IPS-20b (cell line): ENCODE results near the gene MASP2.
"Not testable (repeated sequence)": the region's sequence is repeated elsewhere in the genome, so short reads cannot be mapped to it uniquely, and the experiment has no call there.

Experiments used
- H3K27ac ChIP-seq: one replicate; pipeline ENCODE4 v1.5.1; 2013; ENCODE audit warnings: low read length
- H3K27me3 ChIP-seq: 2 replicates; pipeline ENCODE4 v1.6.1; 2013; ENCODE audit warnings: mild to moderate bottlenecking, low read length, inconsistent platforms; ENCODE audit not compliant: insufficient read depth
- H3K36me3 ChIP-seq: 2 replicates; pipeline ENCODE4 v1.6.1; 2013; ENCODE audit warnings: low read depth, mild to moderate bottlenecking, inconsistent platforms, low read length, moderate library complexity; ENCODE audit not compliant: insufficient read depth
- H3K4me1 ChIP-seq: 2 replicates; pipeline ENCODE4 v1.6.1; 2013; ENCODE audit warnings: mild to moderate bottlenecking, control low read depth, inconsistent platforms, low read length, moderate library complexity; ENCODE audit not compliant: insufficient read depth
- H3K4me3 ChIP-seq: 2 replicates; pipeline ENCODE4 v1.5.1; 2013; ENCODE audit warnings: mild to moderate bottlenecking, low read length, inconsistent platforms
- H3K9ac ChIP-seq: 2 replicates; pipeline ENCODE4 v1.6.1; 2013; ENCODE audit warnings: low read depth, mild to moderate bottlenecking, inconsistent platforms, low read length, moderate library complexity
- H3K9me3 ChIP-seq: 2 replicates; pipeline ENCODE4 v1.6.1; 2013; ENCODE audit warnings: mild to moderate bottlenecking, low read depth, low read length, inconsistent platforms; ENCODE audit not compliant: insufficient read depth

MASP2 gene

DNA sequence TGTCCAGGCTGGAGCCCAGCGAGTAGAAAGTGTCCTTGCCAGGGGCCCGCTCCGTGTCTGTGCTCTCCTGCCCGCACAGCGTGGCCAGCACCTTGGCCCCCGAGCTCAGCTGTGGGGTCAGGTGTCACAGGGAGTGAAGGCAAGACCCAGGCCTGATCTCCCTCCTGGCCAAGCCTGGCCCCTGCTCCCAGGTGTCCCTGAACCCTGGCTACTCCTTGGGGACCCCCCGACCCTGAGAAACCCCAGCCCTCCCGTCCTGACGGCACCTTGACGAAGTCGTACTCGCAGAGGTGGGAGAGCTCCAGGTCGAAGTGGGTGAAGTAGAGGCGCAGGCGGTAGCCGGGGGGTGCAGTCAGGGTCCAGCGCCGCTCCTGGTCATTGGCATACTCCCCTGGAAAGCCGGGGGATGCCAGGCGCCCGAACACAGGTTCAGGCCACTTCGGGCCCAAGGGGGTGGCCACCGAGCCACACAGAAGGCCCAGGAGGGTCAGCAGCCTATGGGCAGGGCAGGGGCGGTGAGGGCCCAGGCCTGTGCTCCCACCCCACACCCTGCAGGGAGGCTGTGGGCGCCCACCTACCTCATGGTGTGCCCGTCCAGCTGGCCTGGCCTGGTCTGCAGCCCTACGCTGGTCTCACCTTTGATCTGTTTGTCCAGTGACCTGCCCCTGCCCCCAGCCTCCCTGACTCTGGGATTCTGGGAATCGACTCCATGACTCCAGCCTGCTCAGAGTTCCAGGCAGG lies at the start of gene MASP2:
Gene MASP2 (minus strand): TSS at position 615 of the 741 bp plus-strand sequence. CDS start 32 bp downstream, at position 583.
- H3K4me1 ChIP-seq = no peaks in the 10 kb centered on the region
- no peak within 1 kb of the TSS for H3K9ac ChIP-seq
- H3K9me3 ChIP-seq = peaks cover 3% of the 10 kb centered on the region; the same call in 1 of the 2 replicates
- no peak within 1 kb of the TSS for H3K4me3 ChIP-seq
- peaks cover 1% of the 10 kb centered on the region; the same call in 1 of the 2 replicates for H3K27me3 ChIP-seq
- H3K36me3 ChIP-seq = no peaks in the 10 kb centered on the region
- no peak within 1 kb of the TSS for H3K27ac ChIP-seq

DNA sequence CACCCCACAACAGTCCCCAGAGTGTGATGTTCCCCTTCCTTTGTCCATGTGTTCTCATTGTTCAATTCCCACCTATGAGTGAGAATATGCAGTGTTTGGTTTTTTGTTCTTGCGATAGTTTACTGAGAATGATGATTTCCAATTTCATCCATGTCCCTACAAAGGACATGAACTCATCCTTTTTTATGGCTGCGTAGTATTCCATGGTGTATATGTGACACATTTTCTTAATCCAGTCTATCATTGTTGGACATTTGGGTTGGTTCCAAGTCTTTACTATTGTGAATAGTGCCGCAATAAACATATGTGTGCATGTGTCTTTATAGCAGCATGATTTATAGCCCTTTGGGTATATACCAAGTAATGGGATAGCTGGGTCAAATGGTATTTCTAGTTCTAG lies 36.7 kb upstream of the MASP2 start:
- H3K9ac ChIP-seq, H3K9me3 ChIP-seq, H3K4me1 ChIP-seq, H3K4me3 ChIP-seq, H3K27ac ChIP-seq, H3K27me3 ChIP-seq: not testable (repeated sequence)
- H3K36me3 ChIP-seq = peaks cover 66% of the 10 kb centered on the region

DNA sequence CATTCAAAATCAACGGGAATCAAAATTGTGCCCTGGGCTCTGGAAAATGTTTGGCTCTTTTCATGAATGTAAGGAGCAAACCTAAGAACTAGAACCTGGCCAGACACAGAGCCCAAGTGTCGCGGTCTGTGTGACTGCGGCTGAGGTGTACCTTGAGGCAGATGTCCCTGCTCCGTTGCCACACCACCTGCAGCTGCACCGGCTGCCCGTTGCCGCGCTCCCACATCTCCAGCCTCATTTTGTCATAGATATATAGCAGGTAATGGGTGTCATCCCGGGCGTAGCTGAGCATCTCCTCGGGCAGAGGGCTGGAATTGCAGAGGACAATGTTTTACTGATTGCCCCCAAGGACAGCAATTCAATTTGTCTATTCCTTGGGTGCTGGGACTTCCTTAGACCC lies 33.9 kb upstream of the MASP2 start:
- H3K9ac ChIP-seq = no peak overlapping the region
- H3K36me3 ChIP-seq = peaks cover 67% of the 10 kb centered on the region
- H3K27me3 ChIP-seq = no peaks in the 10 kb centered on the region
- no peak overlapping the region for H3K27ac ChIP-seq
- H3K9me3 ChIP-seq = no peaks in the 10 kb centered on the region
- H3K4me1 ChIP-seq = no peaks in the 10 kb centered on the region
- H3K4me3 ChIP-seq = no peak overlapping the region

DNA sequence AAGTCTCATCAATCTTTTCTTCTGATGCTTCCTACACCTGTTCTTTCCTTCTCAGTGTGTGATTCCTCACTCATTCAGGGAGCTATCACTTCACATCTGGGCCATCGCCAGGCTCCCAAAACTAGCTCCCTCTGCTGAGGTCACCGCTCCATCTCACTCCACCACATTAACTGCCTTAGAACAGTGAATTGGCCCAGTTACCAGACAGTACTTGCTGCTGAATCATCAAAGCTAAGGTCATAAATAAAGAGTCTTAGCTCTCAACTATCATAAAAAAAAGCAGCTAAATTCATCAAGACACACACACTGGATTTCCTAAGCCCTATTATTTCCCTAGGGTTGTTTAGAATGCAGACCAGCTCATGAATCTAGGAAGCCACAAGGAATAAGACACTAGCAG lies 31.6 kb upstream of the MASP2 start:
- Histone ChIP-seq H3K9ac (no peak overlapping the region), H3K36me3 (peaks cover 88% of the 10 kb centered on the region), H3K4me3 (no peak overlapping the region), H3K27ac (no peak overlapping the region), H3K9me3 (no peaks in the 10 kb centered on the region), H3K27me3 (no peaks in the 10 kb centered on the region), H3K4me1 (no peaks in the 10 kb centered on the region)

DNA sequence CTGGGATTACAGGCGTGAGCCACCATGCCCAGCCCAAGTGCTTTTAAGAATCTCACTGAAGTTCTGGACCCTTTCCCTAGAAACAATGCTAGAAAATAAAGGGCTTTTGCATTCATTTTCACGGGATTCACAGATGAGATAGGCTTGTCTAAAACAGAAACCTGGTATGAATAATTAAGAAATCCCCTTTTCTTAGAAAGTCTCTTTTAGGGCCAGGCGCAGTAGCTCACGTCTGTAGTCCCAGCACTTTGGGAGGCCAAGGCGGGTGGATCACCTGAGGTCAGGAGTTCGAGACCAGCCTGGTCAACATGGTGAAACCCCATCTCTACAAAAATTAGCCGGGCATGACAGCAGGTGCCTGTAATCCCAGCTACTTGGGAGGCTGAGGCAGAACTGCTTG lies 26.4 kb upstream of the MASP2 start:
- H3K36me3 ChIP-seq = peaks cover 95% of the 10 kb centered on the region
- not testable (repeated sequence) for H3K27ac ChIP-seq, H3K9me3 ChIP-seq, H3K27me3 ChIP-seq, H3K4me1 ChIP-seq, H3K4me3 ChIP-seq, H3K9ac ChIP-seq

DNA sequence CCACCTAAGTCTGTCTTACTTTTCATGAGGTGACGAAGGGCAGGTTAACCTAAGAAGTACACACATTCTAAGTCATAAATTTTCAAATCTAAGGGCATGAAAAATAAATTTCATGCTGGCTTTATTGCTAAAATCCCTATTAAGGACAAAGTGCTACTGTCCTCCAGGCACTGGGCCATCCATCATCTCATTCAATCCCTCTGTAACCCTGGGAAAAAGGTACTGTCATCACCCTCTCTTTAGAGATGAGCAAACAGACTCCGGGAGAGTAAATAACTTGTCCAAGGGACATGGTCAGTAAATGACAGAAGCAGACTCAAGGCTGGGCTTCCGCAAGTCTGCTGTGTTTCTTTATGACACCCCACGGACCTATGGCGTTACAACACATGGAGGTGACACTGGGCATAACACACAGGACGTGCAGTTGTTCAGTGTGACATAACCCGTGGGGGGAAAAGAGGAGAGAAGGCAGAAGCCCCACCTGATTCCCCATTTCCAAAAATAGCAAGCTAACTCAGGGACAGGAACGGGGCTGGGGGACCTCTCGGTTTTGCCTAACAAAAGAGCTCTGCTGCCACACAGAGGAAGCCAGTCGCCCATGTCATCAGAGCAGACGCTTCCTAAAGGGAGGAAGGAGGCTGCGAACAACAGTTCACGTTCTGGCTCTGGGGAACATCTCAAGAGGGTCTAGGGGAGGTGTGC lies 25.3 kb upstream of the MASP2 start:
- H3K27ac ChIP-seq = no peak overlapping the region
- no peaks in the 10 kb centered on the region for H3K4me1 ChIP-seq
- H3K27me3 ChIP-seq = no peaks in the 10 kb centered on the region
- H3K9ac ChIP-seq = no peak overlapping the region
- no peak overlapping the region for H3K4me3 ChIP-seq
- peaks cover 98% of the 10 kb centered on the region for H3K36me3 ChIP-seq
- no peaks in the 10 kb centered on the region for H3K9me3 ChIP-seq

DNA sequence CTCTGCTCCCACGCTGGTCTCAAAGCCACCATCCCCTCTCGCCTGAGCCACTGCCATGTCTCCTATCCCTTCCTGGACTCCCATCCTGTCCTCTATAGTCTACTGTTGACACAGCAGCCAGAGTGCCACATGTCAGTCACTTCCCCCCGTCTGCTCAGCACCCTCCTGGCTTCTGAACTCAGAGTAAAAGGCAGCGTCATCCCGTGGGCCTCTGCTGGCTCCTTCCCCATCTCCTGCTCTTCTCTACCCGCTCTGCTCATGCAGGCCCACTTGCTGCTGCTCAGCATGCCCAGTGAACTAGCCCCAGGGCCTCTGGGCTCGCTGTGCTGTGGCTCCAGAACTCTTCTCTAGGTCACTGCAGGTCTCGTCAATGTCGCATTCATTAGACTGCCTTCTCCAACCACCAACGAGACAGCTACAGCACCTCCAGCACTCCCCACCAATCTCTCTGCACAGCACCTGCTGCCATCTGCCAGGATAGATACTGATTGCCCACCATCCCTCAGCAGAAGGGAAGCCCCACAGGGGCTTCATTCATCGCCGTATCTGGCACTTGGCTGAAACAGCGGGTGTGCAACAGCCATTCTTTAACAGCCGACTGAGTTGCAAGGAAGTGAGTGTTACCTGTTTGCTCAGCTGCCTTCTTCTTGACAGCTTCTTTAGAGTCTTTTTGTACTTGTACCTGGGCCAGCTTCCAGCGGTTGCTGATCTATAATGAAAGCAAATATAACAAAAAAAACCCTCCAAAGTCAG lies 24.6 kb upstream of the MASP2 start:
- Histone ChIP-seq H3K27me3 (no peaks in the 10 kb centered on the region), H3K9me3 (no peaks in the 10 kb centered on the region), H3K4me1 (no peaks in the 10 kb centered on the region), H3K4me3 (no peak overlapping the region), H3K27ac (no peak overlapping the region), H3K9ac (no peak overlapping the region), H3K36me3 (peaks cover 94% of the 10 kb centered on the region)

DNA sequence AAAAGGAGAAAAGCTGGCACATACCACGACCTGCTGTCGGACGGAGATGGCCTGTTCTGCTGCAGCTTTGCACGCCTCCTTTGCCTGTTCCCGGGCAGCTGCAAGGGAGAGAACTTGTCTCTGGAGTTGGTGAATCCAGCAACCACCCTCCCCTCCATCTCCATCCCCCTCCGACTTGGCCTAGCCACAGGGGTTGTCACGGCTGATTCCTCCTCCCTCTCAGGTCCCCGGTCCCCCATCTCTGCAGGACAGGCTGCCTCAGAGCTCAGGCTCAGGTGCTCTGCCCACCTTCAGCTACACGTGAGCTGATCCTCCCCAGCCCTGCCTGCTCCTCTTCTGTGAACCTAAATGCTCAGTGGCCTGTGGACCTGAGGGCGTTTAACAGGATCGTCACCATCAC lies 23.8 kb upstream of the MASP2 start:
- no peaks in the 10 kb centered on the region for H3K9me3 ChIP-seq
- H3K9ac ChIP-seq = no peak overlapping the region
- H3K4me3 ChIP-seq = no peak overlapping the region
- H3K4me1 ChIP-seq = no peaks in the 10 kb centered on the region
- H3K27me3 ChIP-seq = no peaks in the 10 kb centered on the region
- H3K27ac ChIP-seq = no peak overlapping the region
- peaks cover 94% of the 10 kb centered on the region for H3K36me3 ChIP-seq

DNA sequence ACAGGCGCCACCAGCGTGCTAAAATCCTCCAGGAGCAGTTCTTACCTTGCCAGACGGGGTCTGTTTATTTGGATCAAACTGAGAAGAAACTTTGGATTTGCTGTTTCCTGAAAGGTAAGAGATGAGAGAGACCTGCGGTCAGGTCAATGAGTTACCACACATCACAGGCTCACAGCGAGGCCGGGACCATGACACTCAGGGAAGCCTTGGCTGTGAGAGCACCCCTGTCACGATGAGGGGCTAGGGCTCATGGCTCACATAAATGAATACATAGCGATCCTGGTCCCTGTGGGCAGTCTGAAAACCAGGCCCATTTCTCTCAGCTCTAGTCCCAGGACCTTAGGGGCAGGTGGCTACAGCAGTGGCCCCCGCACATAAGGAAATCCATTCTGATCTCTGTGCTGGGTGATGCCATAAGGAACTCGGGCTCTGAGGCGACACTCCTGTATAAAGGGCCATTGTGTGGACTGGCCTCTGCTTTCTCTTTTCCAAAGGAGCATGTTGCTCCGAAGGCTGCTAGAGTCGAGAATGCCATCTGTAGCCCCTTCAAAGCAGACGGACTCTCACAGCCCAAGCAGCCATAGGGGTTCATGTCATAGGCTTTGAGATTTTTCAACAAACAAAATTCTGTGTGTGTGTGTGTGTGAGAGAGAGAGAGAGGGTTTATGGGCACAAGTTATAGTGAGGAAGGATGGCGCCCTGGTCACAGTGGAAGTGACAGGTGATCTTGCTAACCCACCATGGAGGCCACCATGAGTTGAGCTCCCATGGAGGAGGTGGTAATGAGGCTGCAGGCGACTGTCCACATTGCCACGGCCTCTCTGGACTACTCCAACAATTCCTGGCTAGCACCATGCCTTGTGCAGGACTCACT lies 21.8 kb upstream of the MASP2 start:
- no peaks in the 10 kb centered on the region for H3K4me1 ChIP-seq
- no peak overlapping the region for H3K27ac ChIP-seq
- H3K9me3 ChIP-seq = no peaks in the 10 kb centered on the region
- H3K27me3 ChIP-seq = no peaks in the 10 kb centered on the region
- H3K4me3 ChIP-seq = no peak overlapping the region
- H3K36me3 ChIP-seq = peaks cover 89% of the 10 kb centered on the region
- no peak overlapping the region for H3K9ac ChIP-seq

DNA sequence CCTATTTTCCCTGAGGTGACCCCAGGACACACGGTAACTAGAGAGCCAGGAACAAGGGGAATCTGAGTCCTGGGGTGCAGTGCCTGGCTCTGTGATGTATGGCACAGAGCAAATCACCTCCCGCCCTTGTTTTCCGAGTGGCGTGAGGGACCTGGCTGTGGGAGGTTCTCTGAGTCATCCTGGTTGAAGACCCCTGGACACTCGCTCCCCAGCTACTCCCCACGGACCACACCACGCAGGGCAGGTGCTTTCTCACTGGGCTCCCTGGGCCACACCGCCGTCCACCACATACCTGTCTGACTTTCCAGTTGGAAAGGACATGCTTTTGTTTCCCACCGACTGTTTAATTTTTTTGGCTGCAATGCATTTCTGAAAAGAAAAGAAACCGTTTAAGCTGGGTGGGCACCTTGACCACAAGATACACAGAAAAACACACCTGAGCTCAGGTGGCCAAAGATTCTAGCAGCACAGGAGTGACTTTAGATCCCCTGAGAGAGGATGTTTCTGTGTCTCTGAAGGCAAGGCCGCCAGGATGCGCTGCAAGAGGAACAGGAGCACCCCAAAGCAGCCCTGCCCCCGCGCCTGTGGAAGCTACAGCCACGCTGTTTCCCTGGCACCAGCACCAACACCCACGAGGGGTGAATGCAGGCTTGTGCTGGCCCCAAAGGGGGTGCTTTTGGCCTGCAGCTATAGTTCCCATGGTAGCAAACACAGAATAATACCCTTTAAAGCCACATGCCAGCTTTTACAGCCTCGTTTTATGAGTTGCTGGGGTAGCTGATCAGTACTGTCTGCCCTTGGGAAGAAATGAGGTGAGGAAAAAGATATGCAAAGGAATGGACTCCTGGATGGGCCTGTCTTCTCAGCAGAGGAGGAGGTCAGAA lies 20.9 kb upstream of the MASP2 start:
- Histone ChIP-seq H3K4me3 (no peak overlapping the region), H3K27ac (no peak overlapping the region), H3K4me1 (no peaks in the 10 kb centered on the region), H3K9me3 (no peaks in the 10 kb centered on the region), H3K9ac (no peak overlapping the region), H3K36me3 (peaks cover 87% of the 10 kb centered on the region), H3K27me3 (no peaks in the 10 kb centered on the region)
